Lung (tissue), 16 donors: ENCODE data around the gene NANOS1. TPM values are rescaled to one million over a fixed set of nuclear protein-coding genes. Genes with fewer than 3 reads are reported as not detected.
A peak's percentile ranks its signal among the peaks of the same experiment; 100 is the strongest.

ENCODE experiments used
- ATAC-seq: fragments of 200-7000 bp; cut with Tn5 transposase; one replicate; pipeline ENCODE4 v1.9.1; 2020; ENCODE audit warnings: moderate number of reproducible peaks; ENCODE audit not compliant: insufficient read depth, low FRiP score
- DNase-seq, 3 donors: peaks; one replicate each; pipeline ENCODE4 v3.0.0-alpha.2; 2013 to 2017
- H3K27ac ChIP-seq, 2 donors: one replicate each; pipeline ENCODE4 v1.5.1; 2013; ENCODE audit warnings: mild to moderate bottlenecking in 2 of 2, moderate library complexity in 2 of 2, control low read depth in 1 of 2, inconsistent platforms in 1 of 2, low read depth in 1 of 2, low read length in 1 of 2
- H3K27me3 ChIP-seq, 3 donors: one replicate each; pipeline ENCODE4 v1.5.1; 2013; ENCODE audit warnings: low read length in 2 of 3; ENCODE audit not compliant: control insufficient read depth in 3 of 3, insufficient read depth in 3 of 3
- H3K36me3 ChIP-seq, 4 donors: one replicate each; pipeline ENCODE4 v1.5.1; 2013; ENCODE audit warnings: low read length in 4 of 4, mild to moderate bottlenecking in 1 of 4, moderate library complexity in 1 of 4; ENCODE audit not compliant: control insufficient read depth in 4 of 4, insufficient read depth in 4 of 4
- H3K4me1 ChIP-seq, 5 donors: one replicate each; pipeline ENCODE4 v1.5.1; 2013; ENCODE audit warnings: low read length in 5 of 5, mild to moderate bottlenecking in 2 of 5, moderate library complexity in 1 of 5; ENCODE audit not compliant: control insufficient read depth in 5 of 5, insufficient read depth in 5 of 5
- H3K4me3 ChIP-seq: one replicate; pipeline ENCODE4 v1.5.1; 2013; ENCODE audit warnings: mild to moderate bottlenecking, control low read depth, moderate library complexity
- H3K9ac ChIP-seq, 2 donors: one replicate each; pipeline ENCODE4 v1.5.1; 2013; ENCODE audit warnings: low read length in 2 of 2, control low read depth in 1 of 2; ENCODE audit not compliant: insufficient read depth in 1 of 2
- H3K9me3 ChIP-seq, 4 donors: one replicate each; pipeline ENCODE4 v1.5.1; 2013; ENCODE audit warnings: low read length in 3 of 4, mild to moderate bottlenecking in 1 of 4, moderate library complexity in 1 of 4; ENCODE audit not compliant: control insufficient read depth in 4 of 4, insufficient read depth in 3 of 4
- CTCF ChIP-seq: IDR thresholded peaks from 2 replicates; pipeline ENCODE4 v1.5.1; 2012; ENCODE audit warnings: mild to moderate bottlenecking; ENCODE audit errors: control extremely low read depth, extremely low read depth
- WGBS, 2 donors: extraction: QIAGEN DNeasy Blood & Tissue Kit; methylation state at CpG; one replicate each; pipeline ENCODE4 v1.1.7; 2013; 5-methylcytosine and 5-hydroxymethylcytosine counted together
- long read RNA-seq, 5 donors: transcript quantifications; one replicate each; lab custom pipeline, GENCODE V29; 2026
- polyA plus RNA-seq, 2 donors: library from polyadenylated mRNA; stranded (reverse); fragments of 200-250 nt; gene quantifications; one replicate each; pipeline ENCODE4 v1.2.1, GENCODE V29; 2013
- total RNA-seq, 2 donors: library from RNA; depleted of rRNA in 1 of 2; stranded (reverse); fragments of >200 nt in 1 of 2; gene quantifications; one replicate each; pipeline ENCODE4 v1.2.1, GENCODE V29; 2014 to 2021
- donor health status: control.
- donor health status: control.
- donor health status: Bipolar disorder and iron deficiency.
- donor health status: healthy.
- donor health status: DM: yes; HTN: yes; CAD: no.

NANOS1 gene, protein sequence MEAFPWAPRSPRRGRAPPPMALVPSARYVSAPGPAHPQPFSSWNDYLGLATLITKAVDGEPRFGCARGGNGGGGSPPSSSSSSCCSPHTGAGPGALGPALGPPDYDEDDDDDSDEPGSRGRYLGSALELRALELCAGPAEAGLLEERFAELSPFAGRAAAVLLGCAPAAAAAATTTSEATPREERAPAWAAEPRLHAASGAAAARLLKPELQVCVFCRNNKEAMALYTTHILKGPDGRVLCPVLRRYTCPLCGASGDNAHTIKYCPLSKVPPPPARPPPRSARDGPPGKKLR
- under 1 TPM; 0.74 to 0.91 TPM for total RNA-seq
- 1 to 10 TPM in 1 of 2 donors, under 1 TPM in 1; 0.73 to 1.4 TPM for polyA plus RNA-seq
- long read RNA-seq, donor 1, full-length matches to known transcripts = 34 of 34 reads
- long read RNA-seq, donor 1, partial matches to known transcripts = 0 of 34 reads
- long read RNA-seq, donor 1, other reads (novel, unspliced or antisense) = 0 of 34 reads
- long read RNA-seq, donor 2, full-length matches to known transcripts = 22 of 22 reads
- long read RNA-seq, donor 2, partial matches to known transcripts = 0 of 22 reads
- long read RNA-seq, donor 2, other reads (novel, unspliced or antisense) = 0 of 22 reads
- long read RNA-seq, donor 3, full-length matches to known transcripts = 21 of 298 reads
- long read RNA-seq, donor 3, partial matches to known transcripts = 221 of 298 reads
- long read RNA-seq, donor 3, other reads (novel, unspliced or antisense) = 56 of 298 reads
- long read RNA-seq, donor 4, full-length matches to known transcripts = 38 of 38 reads
- long read RNA-seq, donor 4, partial matches to known transcripts = 0 of 38 reads
- long read RNA-seq, donor 4, other reads (novel, unspliced or antisense) = 0 of 38 reads
- long read RNA-seq, donor 5, full-length matches to known transcripts = 37 of 37 reads
- long read RNA-seq, donor 5, partial matches to known transcripts = 0 of 37 reads
- long read RNA-seq, donor 5, other reads (novel, unspliced or antisense) = 0 of 37 reads

GRCh38 chr10:119029613-119030420 is at the start of gene NANOS1:
Gene NANOS1 (plus strand): TSS chr10:119029714. CDS start chr10:119029802, 88 bp downstream.
- Histone ChIP-seq H3K36me3 (peaks cover 5 to 16% (median 8%) of the 10 kb centered on the region in 4 donors), H3K27ac (peak within 1 kb of the TSS; percentile 58 to 82), H3K4me1 (peaks cover 0 to 27% (median 10%) of the 10 kb centered on the region in 5 donors), H3K27me3 (no peaks in the 10 kb centered on the region), H3K9ac (no peak within 1 kb of the TSS), H3K4me3 (peak within 1 kb of the TSS; percentile 50), H3K9me3 (peaks cover 0 to 2% (median 0%) of the 10 kb centered on the region in 4 donors)
- 1% methylated on average over 60 to 136 of the region's 136 CpGs for WGBS, 2 donors
- ATAC-seq (no peak), DNase-seq (peak in 2 of 3 donors; percentile 29 to 32)
- TF ChIP-seq CTCF = no peak

- no peak for TF ChIP-seq CTCF
- ATAC-seq (no peak), DNase-seq (no peak)
- Histone ChIP-seq H3K4me3 (no peak overlapping the region), H3K27ac (no peak overlapping the region), H3K4me1 (no peaks in the 10 kb centered on the region), H3K36me3 (no peaks in the 10 kb centered on the region), H3K9me3 (peaks cover 0 to 2% (median under 1%) of the 10 kb centered on the region in 4 donors), H3K9ac (no peak overlapping the region), H3K27me3 (no peaks in the 10 kb centered on the region)
- whole genome bisulfite sequencing, 2 donors = 81 to 82% methylated on average over 17 of the region's 17 CpGs
These were observed 49.2 kb upstream of the NANOS1 start for GRCh38 chr10:118980135-118980865.

GRCh38 chr10:118980870-118981269 is 48.6 kb upstream of the NANOS1 start:
- DNase-seq (no peak), ATAC-seq (no peak)
- no peak for TF ChIP-seq CTCF
- no peaks in the 10 kb centered on the region for H3K4me1 ChIP-seq
- peaks cover 0 to 6% (median 1%) of the 10 kb centered on the region in 4 donors for H3K9me3 ChIP-seq
- no peak overlapping the region for H3K27ac ChIP-seq
- 73 to 84% methylated on average over 6 of the region's 6 CpGs for WGBS, 2 donors
- H3K36me3 ChIP-seq = no peaks in the 10 kb centered on the region
- no peak overlapping the region for H3K9ac ChIP-seq
- H3K27me3 ChIP-seq = no peaks in the 10 kb centered on the region
- H3K4me3 ChIP-seq = no peak overlapping the region
